ENCODE results near the gene UNKL.

UNKL gene

DNA sequence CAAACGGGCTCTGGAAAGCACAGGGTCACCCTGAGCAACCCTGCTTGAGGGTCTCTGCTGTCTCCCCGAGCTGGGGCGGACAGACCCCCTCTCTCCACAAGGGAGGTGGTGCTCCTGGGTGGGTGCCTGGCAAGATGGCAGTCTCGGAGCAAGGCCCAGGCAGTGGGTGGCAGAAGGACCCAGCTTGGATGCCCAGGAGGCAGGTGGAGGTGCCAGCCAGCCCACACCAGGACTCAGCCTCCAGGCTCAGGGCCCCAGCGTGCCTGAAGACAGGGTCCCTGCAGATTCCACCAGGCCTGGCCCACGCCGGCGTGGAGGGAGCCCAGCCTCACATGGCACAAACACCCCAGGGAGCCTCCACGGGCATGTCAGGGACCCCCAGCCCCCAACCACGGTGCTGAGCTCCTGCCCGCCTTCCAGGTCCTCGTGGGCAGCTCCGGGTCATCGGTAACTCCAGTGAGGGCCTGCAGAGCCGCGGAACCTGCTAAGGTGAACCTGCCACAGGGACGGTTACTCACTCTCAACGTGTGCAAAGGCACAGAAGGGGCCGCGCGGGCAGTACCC, 20.8 kb downstream of the UNKL start:
- DNase-seq (ENCODE audit: low spot score in 2 of 2): no peak
- no peaks in the 10 kb centered on the region for H3K36me3 ChIP-seq (replicated peaks)
- H3K9me3 ChIP-seq: no peaks in the 10 kb centered on the region
- H3K27me3 ChIP-seq (ENCODE audit: low read depth): no peaks in the 10 kb centered on the region
- H3K4me3 ChIP-seq: no peak overlapping the region
- H3K4me1 ChIP-seq: no peaks in the 10 kb centered on the region
- in situ Hi-C loops (cut with MboI; ENCODE audit: low sequenced_read_pairs): no loop called here

- H3K4me3 ChIP-seq: no peak overlapping the region
- in situ Hi-C loops (cut with MboI; ENCODE audit: low sequenced_read_pairs): no loop called here
- no peaks in the 10 kb centered on the region for H3K27me3 ChIP-seq (ENCODE audit: low read depth)
- H3K36me3 ChIP-seq (replicated peaks): no peaks in the 10 kb centered on the region
- H3K9me3 ChIP-seq: no peaks in the 10 kb centered on the region
- no peaks in the 10 kb centered on the region for H3K4me1 ChIP-seq
- DNase-seq (ENCODE audit: low spot score in 2 of 2): no peak
Observed at GRCh38 chr16:1392826-1393225, 21.7 kb downstream of the UNKL start.

DNA sequence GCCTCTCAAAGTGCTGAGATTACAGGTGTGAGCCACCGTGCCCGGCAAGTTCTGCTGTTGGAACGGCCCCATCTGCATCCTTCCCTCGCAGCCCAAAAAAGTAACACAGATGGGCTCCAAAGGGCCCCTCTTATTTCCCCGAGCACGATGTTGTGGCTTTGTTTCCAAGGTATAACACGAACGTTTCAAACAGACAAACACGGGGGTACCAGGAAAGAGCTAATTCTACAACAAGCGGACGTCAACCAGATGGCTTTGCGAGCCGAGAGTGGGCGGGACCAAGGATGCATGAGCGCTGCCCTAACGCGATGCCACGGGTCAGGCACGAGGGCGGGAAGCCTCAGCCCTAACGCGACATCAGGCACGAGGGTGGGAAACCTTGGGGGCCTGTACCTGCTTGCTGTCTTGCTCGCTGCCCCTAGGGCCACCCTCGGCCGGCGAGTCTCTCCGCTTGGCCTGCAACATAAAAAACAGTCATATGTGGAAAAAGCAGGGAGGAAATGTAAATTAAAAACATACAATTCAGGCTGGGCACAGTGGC, 24.2 kb downstream of the UNKL start:
- in situ Hi-C loops (cut with MboI; ENCODE audit: low sequenced_read_pairs): no loop called here
- no peaks in the 10 kb centered on the region for H3K27me3 ChIP-seq (ENCODE audit: low read depth)
- no peaks in the 10 kb centered on the region for H3K36me3 ChIP-seq (replicated peaks)
- no peak for DNase-seq (ENCODE audit: low spot score in 2 of 2)
- H3K4me1 ChIP-seq: no peaks in the 10 kb centered on the region
- no peak overlapping the region for H3K4me3 ChIP-seq
- no peaks in the 10 kb centered on the region for H3K9me3 ChIP-seq

- in situ Hi-C loops (cut with MboI; ENCODE audit: low sequenced_read_pairs): no loop called here
- H3K4me1 ChIP-seq: no peaks in the 10 kb centered on the region
Observed at GRCh38 chr16:1389762-1390161, 24.7 kb downstream of the UNKL start.

GRCh38 chr16:1387331-1387730, 27.2 kb downstream of the UNKL start:
- H3K9me3 ChIP-seq: no peaks in the 10 kb centered on the region
- DNase-seq (ENCODE audit: low spot score in 2 of 2): no peak
- no peaks in the 10 kb centered on the region for H3K36me3 ChIP-seq (replicated peaks)
- no peaks in the 10 kb centered on the region for H3K4me1 ChIP-seq
- in situ Hi-C loops (cut with MboI; ENCODE audit: low sequenced_read_pairs): no loop called here
- H3K27me3 ChIP-seq (ENCODE audit: low read depth): no peaks in the 10 kb centered on the region
- H3K4me3 ChIP-seq: no peak overlapping the region

More at GRCh38 chr16:1389762-1390161, 24.7 kb downstream of the UNKL start:
- H3K27me3 ChIP-seq (ENCODE audit: low read depth): no peaks in the 10 kb centered on the region
- DNase-seq (ENCODE audit: low spot score in 2 of 2): no peak
- no peak overlapping the region for H3K4me3 ChIP-seq
- no peaks in the 10 kb centered on the region for H3K9me3 ChIP-seq
- no peaks in the 10 kb centered on the region for H3K36me3 ChIP-seq (replicated peaks)

DNA sequence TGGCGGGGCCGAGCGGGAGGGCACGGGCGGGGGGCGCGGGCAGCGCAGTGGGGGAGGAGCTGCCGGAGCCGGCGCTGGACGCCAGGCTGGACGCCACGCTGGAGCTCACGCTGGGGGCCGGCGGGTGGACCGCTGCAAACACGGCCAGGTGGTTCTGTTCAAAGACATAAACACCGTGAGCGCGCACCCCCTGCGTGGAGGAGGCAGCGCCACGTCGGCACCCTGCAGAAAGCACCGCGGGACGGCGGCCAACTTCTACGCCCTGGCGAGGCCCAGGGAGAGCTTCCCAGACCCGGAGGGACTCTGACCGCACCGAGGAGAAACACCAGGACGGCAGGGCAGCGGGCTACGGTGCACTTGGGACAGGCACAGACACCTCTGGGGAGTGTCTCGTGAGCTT, 29.3 kb downstream of the UNKL start:
- in situ Hi-C loops (cut with MboI; ENCODE audit: low sequenced_read_pairs): no loop called here
- no peaks in the 10 kb centered on the region for H3K4me1 ChIP-seq
- no peaks in the 10 kb centered on the region for H3K9me3 ChIP-seq
- no peak for DNase-seq (ENCODE audit: low spot score in 2 of 2)
- no peak overlapping the region for H3K4me3 ChIP-seq
- H3K27me3 ChIP-seq (ENCODE audit: low read depth): no peaks in the 10 kb centered on the region
- H3K36me3 ChIP-seq (replicated peaks): no peaks in the 10 kb centered on the region

GRCh38 chr16:1383556-1383955, 30.9 kb downstream of the UNKL start:
- in situ Hi-C loops (cut with MboI; ENCODE audit: low sequenced_read_pairs): no loop called here
- Histone ChIP-seq H3K4me1 (no peaks in the 10 kb centered on the region), H3K9me3 (no peaks in the 10 kb centered on the region), H3K27me3 (ENCODE audit: low read depth) (no peaks in the 10 kb centered on the region), H3K4me3 (no peak overlapping the region), H3K36me3 (replicated peaks) (no peaks in the 10 kb centered on the region; the same call in 1 of the 2 replicates)
- DNase-seq (ENCODE audit: low spot score in 2 of 2): no peak

DNA sequence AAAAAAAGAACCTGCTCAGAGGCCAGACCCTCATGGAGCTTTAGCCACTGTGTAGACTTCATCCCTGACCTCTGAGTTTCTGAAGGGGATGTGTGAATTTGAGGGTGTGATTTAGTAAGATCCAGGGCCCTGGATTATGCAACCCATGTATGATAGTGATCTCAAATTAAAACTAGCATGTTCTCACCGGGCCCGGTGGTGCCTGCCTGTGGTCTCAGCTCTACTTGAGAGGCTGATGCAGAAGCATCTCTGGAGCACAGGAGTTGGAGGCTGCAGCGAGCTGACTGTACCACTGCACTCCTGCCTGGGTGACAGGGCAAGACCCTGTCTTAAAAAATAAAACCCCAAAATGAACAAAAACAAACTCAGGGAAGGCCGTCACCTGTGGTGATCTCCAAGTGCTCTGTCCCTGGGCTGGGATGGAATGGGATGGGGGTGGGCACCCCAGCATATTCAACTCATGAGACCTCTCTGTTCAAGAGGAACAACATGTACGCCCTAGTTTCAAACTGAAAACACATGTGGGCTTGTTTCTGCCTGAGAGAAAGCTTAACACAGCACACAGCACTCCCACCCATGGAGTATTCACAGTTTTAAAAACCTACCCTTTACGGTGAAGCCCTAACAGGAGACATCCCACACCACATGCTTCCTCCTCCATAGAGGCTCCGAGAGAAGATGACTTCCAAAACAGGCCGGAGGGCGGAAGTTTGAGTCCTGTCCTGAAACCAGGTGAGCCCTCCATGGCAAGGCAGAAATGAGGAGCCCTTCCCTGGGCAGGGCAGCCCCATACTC, 32.7 kb downstream of the UNKL start:
- no peak for DNase-seq (ENCODE audit: low spot score in 2 of 2)
- Histone ChIP-seq H3K36me3 (replicated peaks) (no peaks in the 10 kb centered on the region; the same call in 1 of the 2 replicates), H3K9me3 (no peaks in the 10 kb centered on the region), H3K4me1 (peaks cover 8% of the 10 kb centered on the region; the same call in 1 of the 2 replicates), H3K27me3 (ENCODE audit: low read depth) (no peaks in the 10 kb centered on the region), H3K4me3 (no peak overlapping the region)
- in situ Hi-C loops (cut with MboI; ENCODE audit: low sequenced_read_pairs): no loop called here

- no peak for DNase-seq (ENCODE audit: low spot score in 2 of 2)
- H3K4me3 ChIP-seq: peak overlapping the region; percentile 72; the same call in 1 of the 2 replicates
- H3K36me3 ChIP-seq (replicated peaks): peaks cover 4% of the 10 kb centered on the region
- in situ Hi-C loops (cut with MboI; ENCODE audit: low sequenced_read_pairs): no loop called here
- peaks cover 8% of the 10 kb centered on the region; the same call in 1 of the 2 replicates for H3K4me1 ChIP-seq
- no peaks in the 10 kb centered on the region for H3K27me3 ChIP-seq (ENCODE audit: low read depth)
- no peaks in the 10 kb centered on the region for H3K9me3 ChIP-seq
Observed at GRCh38 chr16:1380195-1380594, 34.3 kb downstream of the UNKL start.

DNA sequence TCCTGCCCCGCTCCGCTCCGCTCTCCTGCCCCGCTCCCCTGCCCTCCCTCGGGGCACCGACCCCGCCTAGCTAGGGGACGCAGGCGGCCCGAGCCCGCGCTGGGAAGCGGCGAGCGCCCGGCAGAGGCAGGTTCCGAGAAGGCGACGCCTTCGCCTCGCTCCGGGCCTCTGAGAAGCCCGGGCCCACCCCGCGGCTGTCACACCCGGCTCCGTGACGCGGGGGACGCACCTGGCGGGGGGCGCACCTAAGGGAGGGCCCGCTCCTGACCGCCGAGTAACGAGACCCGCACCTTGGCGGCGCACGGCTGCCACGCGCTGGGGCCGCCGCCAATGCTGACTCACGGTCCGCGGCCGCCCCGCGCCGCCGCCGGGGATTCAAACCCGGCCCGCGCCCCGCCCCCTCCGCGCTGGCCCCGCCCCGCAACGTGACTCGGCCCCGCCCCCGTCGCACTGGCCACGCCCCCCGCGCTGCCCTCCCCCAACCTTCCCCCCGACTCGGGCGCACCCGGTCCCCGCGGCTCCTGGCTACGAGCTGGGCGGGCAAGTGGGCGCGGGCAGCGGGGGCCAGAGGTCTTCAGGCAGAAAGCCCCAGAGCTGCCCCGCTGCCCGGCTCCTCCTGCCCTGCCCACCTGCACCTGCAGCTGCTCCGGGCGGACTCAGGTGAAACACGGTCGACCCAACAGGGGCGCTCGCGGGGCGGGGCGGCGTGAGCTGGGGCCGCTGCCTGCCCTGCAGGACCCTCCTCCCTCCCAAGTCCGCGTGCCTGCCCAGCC, 35.0 kb downstream of the UNKL start:
- Histone ChIP-seq H3K4me3 (peak overlapping the region; percentile 72), H3K9me3 (no peaks in the 10 kb centered on the region), H3K27me3 (ENCODE audit: low read depth) (no peaks in the 10 kb centered on the region), H3K4me1 (peaks cover 8% of the 10 kb centered on the region; the same call in 1 of the 2 replicates), H3K36me3 (replicated peaks) (peaks cover 4% of the 10 kb centered on the region)
- in situ Hi-C loops (cut with MboI; ENCODE audit: low sequenced_read_pairs): no loop called here
- peak; percentile 26 to 78 for DNase-seq (ENCODE audit: low spot score in 2 of 2)

DNA sequence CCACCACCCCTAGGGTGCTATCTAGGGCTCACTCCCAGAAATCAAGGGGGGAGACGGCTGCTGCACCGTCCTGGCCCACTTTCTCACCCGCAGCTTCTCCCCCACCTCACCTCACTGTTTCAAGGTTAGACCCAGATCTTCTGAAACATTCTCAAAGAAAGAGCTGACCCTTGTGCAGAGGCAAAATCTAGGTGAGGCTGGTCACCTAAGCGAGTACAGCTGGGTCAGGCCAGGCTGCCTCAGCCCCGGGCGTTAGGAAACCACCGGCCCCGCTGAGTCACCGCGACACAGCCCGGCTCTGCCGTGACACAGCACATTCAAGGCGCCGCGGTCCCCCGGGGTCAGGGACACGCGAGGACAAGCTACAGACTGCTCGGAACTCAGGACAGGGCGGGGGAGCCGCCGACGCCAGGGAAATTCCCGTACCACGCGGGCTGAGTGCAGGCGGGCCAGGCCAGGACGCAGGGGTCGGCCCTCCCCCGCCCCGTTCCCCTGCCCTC, 35.6 kb downstream of the UNKL start:
- peaks cover 4% of the 10 kb centered on the region for H3K36me3 ChIP-seq (replicated peaks)
- peak overlapping the region; percentile 72 for H3K4me3 ChIP-seq
- peaks cover 8% of the 10 kb centered on the region; the same call in 1 of the 2 replicates for H3K4me1 ChIP-seq
- no peaks in the 10 kb centered on the region for H3K27me3 ChIP-seq (ENCODE audit: low read depth)
- in situ Hi-C loops (cut with MboI; ENCODE audit: low sequenced_read_pairs): no loop called here
- H3K9me3 ChIP-seq: no peaks in the 10 kb centered on the region
- DNase-seq (ENCODE audit: low spot score in 2 of 2): peak; percentile 4 to 69

DNA sequence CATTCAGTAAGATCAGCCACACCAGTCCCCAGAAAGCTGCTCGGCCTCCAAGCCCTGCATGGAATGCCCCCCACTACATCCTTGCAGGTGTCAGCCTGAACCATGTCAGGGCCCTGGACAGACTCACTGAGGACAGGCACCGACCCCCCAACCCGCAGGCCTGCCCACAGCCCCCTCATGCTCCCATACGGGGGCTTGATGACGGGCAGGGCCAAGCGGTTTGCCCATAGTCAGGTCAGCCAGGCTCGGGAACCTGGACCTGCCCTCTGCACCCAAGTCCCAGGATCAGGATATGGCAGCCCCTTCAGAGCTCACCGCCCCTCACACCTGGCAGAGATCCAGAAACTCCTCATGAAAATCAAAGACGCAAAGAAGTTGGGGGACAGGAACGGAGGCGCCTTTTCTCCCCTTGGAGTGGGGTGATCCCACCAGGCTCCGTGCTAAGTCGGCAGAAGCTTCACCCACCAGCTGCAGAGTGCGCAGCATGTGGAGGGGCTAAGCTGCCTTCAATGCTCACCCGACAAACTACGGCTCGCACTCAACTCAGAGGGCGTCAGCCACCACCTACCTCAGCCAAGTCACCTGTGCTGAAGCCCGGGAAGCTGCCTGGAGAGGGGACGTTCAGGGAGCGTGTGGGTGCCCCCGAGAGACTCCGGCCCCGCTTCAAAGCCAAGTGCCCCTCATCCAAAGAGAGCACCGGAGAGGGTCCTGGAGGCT, 36.3 kb downstream of the UNKL start:
- peaks cover 4% of the 10 kb centered on the region for H3K36me3 ChIP-seq (replicated peaks)
- in situ Hi-C loops (cut with MboI; ENCODE audit: low sequenced_read_pairs): no loop called here
- H3K4me3 ChIP-seq: peak overlapping the region; percentile 72
- H3K27me3 ChIP-seq (ENCODE audit: low read depth): no peaks in the 10 kb centered on the region
- no peaks in the 10 kb centered on the region for H3K9me3 ChIP-seq
- H3K4me1 ChIP-seq: peaks cover 8% of the 10 kb centered on the region; the same call in 1 of the 2 replicates
- peak in 1 of 2 experiments; percentile 31 for DNase-seq (ENCODE audit: low spot score in 2 of 2)

DNA sequence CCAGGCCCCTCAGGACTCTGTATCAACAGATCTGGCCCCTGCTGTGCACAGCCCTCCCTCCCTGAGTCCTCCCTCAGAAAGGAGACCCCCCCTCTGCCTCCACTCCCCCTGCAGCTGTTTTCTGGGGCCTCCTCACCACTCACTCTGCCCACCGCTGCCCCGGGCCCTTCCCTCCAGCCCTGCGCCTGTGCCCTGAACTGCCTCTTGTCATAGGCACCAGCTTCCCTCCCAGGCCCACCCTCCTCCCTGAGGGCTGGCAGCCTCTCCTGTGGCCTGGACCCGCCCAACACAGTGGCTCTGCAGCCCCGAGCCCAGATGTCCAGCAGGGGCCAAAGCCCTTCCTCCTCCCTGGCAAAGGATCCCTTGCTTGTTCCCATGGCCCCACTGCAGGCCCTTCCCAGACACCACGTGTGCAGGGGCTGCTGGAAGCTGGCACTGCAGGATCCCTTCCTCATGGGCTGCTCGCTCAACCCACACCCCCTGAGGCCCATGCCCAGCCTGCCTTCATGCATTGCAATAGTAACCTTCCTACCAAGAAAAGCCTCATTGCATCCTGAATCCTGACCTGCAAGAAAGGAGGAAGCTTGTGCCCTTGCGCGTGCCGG, 37.0 kb downstream of the UNKL start:
- in situ Hi-C loops (cut with MboI; ENCODE audit: low sequenced_read_pairs): no loop called here
- Histone ChIP-seq H3K36me3 (replicated peaks) (peaks cover 4% of the 10 kb centered on the region), H3K27me3 (ENCODE audit: low read depth) (no peaks in the 10 kb centered on the region), H3K9me3 (no peaks in the 10 kb centered on the region), H3K4me1 (peaks cover 8% of the 10 kb centered on the region; the same call in 1 of the 2 replicates), H3K4me3 (peak overlapping the region; percentile 72)
- DNase-seq (ENCODE audit: low spot score in 2 of 2): no peak

Measured in HAP-1 (cell line).